ENCODE measurements around the gene ANGPTL2. TPM values are rescaled to one million over a fixed set of nuclear protein-coding genes. Genes with fewer than 3 reads are reported as not detected.
A peak's percentile ranks its signal among the peaks of the same experiment; 100 is the strongest.

Gene ANGPTL2
- polyA plus RNA-seq, 3 donors, result 9.6 to 11.1 (median 9.7) TPM

DNA sequence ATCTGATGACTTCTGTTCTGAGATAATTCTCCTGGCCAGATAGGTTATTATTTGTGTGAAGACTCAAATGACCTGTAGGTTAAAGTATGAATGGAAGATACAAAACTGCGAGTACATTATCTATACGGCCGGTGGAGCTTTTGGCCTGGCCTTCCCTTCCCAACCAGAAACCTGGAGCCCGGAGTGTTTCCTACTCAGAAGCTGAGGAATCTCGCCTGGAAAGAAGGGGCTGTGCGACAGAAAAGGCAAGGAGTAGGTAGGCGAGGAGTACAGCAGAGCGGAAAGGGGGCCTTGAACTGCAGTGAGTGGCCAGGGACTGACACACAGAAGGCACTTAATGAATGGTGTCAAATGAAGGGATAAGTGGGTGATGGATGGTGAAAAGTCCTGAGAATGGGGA lies 34.6 kb downstream of the ANGPTL2 start:
- DNase-seq (ENCODE audit: extremely low read depth in 1 of 11, low read depth in 9 of 11, low spot score in 4 of 11), result no peak

DNA sequence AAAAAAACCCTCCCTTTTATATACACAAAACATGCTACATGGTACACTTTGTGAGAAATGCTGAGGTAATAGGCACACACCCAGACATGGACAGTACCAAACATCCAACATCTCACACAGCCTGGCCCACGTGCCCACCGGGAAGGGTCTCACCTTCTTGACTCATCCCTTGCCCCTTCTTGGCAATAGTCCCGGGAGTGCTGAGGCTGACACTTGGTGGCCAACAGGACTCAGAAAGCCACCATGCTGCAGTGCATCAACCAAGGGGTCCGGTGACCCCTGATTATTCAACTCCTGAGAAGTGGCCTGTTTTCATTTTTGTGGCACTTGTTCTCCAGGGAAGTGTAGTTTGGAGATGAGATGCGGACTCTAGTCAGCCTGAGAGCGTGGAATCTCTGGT lies 35.0 kb downstream of the ANGPTL2 start:
- DNase-seq (ENCODE audit: extremely low read depth in 1 of 11, low read depth in 9 of 11, low spot score in 4 of 11), result no peak

DNA sequence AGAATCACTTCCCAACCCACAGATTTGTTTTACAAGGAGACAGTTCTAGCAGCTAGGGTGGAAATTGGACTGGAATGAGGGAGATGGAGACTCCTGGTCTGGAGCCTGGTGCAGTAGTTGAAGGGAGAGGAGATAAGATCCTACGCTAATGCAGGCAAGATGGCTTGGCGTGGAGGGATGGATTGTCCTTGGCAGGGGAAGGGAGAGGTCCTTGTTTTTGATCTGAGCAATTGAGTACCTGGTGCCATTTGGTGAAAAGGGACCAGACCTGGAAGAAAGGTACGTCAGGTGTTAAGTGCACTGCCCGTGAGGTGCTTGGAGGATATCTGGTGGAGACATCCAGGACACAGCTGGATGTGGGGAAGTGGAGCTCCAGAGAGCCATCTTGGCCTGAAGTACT lies 35.7 kb downstream of the ANGPTL2 start:
- DNase-seq (ENCODE audit: extremely low read depth in 1 of 11, low read depth in 9 of 11, low spot score in 4 of 11), result no peak

DNA sequence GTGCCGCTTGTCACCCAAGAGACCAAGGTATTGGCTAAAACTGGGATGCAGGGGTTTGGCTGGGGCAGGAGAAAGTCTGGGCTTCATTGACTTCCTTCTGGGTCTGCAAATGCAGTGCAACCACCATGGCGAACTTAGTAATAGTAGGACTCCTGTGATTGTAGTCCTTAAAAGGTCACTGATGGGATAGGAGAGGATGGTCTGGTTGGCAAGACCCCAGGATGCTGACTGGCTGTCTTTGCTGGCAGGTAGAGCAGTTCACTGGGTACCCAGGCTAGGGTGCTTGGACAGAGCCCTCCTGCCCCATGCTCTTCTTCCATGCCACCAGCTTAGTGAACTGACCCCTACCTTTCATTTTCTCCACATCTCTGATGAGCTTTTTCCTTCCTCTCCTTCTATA lies 37.2 kb downstream of the ANGPTL2 start:
- no peak for DNase-seq (ENCODE audit: extremely low read depth in 1 of 11, low read depth in 9 of 11, low spot score in 4 of 11)

DNA sequence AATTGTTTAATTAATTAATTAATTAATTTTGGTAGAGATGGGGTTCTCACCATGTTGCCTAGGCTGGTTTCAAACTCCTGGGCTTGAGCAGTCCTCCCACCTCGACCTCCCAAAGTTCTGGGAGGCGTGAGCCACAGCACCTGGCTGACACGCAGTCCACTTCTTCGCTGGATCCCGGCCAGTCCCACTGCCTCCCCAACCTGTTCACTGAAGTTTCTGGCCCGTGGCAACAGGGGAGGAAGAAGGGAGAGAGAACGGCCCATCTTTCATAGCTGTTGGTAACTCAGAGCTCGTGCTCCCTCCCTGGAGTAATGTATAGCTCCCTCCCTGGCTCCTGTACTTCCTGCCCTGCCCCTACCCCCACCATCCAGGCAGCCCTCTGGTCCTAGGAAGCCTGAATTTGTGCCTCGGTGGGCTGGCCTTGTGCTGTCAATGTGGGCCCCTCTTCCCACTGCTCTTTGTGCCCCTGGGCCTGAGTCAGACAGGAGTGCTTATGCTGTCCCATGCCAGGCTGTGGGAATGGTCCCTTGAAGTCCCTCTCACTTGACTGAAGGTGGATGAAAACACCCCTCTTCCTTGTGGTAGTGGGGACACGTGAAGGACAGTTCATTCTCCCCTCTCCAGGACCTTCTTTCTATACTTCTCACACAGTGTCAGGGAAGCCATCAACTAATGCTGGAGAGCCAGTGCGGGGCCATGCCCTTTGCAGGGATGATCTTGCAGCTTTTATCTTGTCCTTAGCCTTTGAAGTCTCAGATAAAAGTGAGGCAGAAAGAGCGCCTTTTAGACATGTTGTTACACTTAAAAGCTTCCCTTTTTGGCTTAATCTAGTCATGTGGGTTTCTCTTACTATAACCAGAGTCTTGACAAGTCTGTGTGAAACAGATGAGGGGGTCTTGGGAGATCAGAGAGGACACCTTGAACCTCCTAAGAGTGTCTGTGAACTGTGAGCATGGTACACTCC lies 38.1 kb downstream of the ANGPTL2 start:
- no peak for DNase-seq (ENCODE audit: extremely low read depth in 1 of 11, low read depth in 9 of 11, low spot score in 4 of 11)

DNA sequence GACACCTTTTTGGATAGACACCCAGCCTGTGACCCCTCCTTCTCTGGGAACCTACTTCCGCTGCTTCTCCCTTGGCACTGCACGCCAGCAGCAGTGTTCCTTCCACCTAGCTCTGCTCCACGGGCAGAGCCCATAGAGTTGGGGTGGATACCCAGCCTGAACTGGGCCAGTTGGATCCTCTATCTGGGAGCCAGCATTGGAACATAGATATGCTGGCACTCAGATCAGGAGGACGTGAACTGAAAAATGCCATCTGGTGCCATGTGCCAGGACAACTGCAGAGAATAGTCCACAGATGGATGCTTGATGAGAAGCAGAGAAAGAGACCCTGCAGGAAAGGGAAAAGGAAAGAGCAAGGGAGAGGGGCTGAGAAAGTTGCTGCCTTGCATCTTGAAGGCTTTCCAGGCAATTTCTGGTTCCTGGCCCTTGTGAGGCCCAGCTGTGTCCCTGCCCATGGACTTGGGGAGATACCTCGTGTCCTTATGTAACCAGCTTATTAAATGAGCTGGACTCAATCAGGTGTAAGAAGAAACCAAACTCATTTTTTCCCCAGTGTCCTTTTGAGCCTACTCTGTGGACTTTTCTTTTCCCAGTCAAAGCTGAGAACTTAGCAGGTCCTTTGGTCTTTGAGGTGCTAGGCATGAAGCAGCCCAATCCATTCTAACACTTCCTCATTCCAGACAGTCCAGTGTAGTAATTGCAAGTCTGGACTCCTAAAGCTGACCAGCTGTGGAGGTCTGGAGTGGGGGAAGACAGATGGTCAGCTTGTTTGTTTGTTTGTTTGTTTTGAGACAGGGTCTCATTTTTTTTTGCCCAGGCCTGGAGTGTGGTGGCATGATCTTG lies 39.1 kb downstream of the ANGPTL2 start:
- DNase-seq (ENCODE audit: extremely low read depth in 1 of 11, low read depth in 9 of 11, low spot score in 4 of 11), result peak in 1 of 11 donors; percentile 12

DNA sequence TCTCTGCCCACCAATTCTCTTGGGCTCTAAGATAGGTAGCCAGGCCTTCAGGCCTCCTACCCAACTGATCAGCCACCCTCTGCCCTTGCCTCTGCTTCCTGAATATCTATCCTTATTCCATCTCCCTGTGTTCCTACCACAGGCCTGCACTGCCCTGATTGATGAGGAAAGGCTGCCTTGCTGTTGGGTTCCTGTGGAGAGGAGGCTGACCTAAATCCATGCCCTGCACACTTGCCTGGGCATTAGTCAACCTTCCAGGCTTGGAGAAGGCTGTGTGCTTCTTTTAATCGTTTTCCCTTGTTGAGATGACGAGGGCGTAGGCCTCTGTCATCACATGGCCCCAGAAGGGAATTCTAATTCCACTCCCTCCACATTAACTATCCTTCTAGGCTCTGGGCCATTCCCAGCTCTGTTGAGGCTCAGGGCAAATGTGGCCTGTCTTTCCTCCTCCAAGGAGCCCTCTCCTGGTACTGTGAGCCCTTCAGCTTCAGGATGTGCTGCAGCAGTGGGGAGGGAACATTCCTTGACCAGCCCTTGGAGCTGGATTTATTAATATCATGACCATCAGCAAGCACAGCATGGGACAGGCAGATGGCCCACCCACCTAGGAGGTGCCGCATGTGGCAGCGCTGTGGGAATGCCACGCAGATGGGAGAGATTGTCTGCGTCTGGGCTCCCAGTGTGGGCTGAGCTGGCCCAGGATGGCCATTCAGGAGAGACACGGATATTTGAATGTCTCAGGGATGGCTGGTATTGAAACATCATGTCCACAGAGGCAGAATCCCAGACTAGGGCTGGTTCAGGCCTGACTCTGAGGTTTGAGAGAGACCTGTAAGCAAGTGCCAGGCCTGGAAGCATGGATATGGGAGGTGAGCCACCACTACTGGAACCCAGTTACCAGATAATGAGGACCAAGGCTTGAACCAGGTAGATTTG lies 40.9 kb downstream of the ANGPTL2 start:
- DNase-seq (ENCODE audit: extremely low read depth in 1 of 11, low read depth in 9 of 11, low spot score in 4 of 11), result no peak

DNA sequence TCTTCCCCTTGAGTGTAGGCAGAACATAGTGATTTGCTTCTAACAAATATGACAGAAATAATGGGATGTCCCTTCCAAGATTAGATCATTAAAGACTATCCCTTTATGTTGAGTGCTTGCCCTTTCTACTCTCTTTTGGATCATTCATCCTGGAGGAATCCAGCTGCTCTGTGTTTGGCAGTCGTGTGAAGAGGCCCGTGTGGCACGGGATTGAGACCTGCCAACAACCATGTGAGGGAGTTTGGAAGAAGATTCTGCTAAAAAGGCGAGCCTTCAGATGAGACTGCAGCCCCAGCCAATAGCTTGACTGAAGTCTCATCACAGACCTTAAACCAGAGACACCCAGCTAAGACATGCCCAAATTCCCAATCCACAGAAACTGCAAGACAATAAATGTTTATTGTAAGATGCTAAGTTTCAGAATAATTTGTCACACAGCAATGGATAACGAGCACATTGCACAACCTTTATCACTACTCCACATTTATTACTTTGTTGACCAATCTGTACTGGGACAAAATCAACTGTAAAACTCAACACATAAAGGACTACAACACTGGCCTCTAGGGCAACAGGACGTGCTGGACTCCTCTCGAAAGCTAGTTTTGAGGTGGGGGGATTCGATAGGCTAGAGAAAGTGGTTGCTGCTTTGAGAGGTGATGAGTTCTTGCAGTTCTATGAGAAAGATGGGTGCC lies 42.8 kb downstream of the ANGPTL2 start:
- no peak for DNase-seq (ENCODE audit: extremely low read depth in 1 of 11, low read depth in 9 of 11, low spot score in 4 of 11)

DNA sequence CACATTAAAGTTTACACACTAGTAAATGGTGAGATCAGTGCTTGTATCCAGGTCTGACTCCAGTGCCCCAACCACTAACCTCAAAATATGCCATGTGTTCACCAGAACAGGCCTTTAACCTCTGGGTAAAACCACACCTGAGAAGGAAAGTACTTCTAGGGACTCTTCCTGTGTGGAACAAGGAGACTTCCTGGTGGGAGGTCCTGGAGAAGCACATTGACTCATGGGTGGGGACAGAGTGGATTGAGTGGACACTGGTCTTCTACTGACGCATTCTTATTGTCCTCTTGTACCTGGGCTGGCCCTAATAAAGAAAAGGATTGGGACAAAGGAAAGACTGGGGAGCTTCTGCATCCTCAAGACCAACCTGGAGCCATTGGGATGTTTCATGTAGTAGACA lies 43.4 kb downstream of the ANGPTL2 start:
- no peak for DNase-seq (ENCODE audit: extremely low read depth in 1 of 11, low read depth in 9 of 11, low spot score in 4 of 11)

DNA sequence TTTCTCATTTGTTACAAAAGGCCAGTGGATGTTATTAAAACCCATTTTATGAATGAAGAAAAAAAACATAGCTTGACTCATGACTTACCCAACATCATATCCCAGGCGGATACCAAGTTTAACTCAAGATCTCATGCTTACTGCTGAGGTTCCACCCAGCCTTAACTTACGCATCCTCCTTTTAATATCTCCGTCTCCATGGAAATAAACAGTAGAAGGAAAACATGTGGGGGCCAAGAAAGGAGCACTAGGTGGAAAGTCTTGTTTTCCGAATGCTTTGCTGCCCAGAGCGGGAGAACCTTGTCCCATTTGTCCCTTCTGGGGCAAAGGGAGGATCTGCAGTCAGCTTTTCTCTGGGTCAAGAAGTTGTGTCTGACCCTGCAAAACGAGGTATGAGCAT lies 44.1 kb downstream of the ANGPTL2 start:
- no peak for DNase-seq (ENCODE audit: extremely low read depth in 1 of 11, low read depth in 9 of 11, low spot score in 4 of 11)

DNA sequence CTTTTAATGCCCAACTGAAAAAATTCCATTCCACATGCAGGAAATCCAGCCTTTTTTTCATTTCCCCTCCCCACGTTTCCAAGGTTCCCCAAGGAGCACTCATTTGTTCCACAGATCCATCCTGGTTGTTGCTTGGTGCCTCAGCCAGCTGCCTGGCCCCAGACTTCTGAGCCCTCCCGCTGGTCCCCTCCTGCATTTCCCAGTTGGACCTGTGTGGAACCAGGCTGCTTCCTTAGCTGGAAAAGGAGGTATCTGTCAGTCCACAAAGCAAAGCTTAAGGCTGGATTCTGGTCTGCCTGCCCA lies 44.8 kb downstream of the ANGPTL2 start:
- DNase-seq (ENCODE audit: extremely low read depth in 1 of 11, low read depth in 9 of 11, low spot score in 4 of 11), result no peak

DNA sequence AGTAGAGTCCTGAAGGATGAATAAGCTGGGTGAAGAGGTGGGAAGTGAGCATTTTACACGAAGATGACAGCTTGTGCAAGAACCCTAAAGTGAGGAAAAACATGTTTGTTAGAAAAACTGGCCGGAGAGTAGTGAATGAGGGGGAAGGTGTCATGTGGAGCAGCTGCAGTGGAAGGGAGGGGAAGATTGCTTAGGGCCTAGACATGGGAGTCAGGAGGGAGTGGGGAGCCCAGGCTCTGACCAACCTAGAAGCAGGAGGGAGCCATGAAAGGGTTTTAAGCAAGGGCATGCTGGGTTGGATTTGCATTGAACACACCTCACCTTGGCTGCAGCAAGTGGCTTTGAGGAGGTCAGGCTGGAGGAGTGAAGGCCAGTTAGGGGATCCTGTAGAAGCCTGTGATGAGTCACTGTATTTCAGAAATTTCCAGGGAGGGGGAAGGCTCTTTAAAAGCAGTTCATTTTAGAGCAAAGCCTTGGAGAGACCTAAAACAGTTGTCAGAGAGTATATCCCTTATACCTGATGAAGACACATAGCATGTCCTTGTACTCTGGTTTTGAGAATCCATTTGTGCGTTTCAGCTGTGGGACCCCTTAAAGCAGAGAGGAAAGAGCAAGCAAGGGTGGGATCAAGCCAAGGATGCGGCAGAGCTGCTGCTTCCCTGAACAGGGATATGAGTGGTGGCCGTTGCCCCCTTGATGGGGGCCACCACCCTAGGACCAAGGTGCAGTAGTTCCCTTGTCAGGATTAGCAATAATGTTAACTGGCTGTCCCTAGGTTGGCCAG lies 45.4 kb downstream of the ANGPTL2 start:
- DNase-seq (ENCODE audit: extremely low read depth in 1 of 11, low read depth in 9 of 11, low spot score in 4 of 11), result no peak

DNA sequence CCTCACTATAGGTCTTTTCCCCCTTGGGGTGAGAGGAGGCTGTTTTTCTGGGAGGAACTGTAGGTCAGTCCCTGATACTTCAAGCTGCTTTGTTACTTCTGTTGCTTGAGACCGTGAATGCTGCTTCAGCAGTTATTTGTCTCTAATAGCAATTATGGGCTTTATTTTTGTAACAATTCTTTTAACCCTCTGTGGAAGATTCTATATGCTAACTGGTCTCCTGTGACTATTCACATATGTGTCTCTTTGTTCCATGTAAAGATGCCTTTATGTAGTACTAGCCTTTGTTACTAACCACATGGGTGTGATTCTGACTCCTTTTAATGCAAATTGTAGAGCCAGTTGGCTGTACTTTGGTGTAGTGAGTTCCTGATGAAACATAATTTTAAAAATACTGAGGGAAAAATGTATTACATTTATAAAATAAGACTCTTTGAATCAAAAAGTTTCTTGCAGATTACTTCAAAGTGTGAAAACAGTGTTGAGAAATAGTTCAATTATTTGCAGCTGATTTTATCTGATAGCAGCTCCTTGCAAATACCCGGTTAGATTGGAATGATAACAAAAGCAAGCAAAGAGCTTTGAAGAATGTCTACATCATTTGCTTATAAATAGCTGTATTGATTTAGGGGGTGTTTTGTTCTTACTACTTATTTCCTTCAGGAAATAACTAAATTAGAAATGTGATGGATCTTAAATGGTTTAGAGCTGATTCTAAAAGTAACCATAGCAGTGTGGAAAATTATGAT lies 46.6 kb downstream of the ANGPTL2 start:
- DNase-seq (ENCODE audit: extremely low read depth in 1 of 11, low read depth in 9 of 11, low spot score in 4 of 11), result no peak

DNA sequence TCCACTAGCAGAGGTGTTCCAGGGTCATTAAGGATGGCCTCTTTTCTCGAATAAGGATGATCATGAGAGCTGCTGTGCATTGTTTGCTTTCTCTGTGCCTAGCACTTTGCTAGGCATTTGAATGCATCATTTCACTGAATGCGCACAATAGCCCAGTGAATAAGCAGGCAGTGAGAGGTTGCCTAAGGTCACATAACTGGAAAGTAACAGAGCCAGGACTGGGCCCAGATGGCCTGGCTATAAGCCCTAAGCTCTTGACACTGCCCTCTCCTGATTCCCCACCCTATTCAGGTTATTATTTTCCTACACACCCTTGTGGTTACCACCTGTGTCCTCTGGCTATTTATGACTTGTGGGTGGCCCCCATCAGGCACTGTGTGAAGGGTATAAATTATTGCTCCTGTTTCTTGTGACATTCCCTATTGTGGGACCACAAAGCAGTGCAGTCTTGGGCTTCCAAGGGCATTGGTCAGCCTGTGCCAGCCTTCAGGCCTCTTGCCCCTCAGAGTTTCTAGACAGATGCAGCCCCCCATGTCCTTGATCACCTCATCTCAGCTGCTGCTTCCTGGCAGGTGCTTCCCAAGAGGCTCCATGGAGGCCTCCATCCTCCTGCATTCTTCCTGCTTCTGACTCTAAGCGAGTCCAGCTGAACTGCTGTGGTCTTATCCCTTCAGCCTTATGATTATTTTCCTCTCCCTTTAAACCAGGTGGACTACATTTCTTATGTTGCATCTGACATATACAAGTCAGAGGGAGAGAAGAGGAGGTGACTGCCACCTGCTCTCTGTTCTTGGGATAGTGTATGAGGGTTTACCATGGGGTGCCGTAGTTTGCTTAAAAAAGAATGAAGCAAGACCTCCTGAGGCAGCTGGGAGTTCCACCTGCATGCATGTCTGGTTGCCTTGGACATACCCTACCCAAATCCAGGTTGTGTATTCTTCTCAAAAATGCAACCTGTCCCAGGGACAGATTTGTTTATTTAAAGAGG lies 47.6 kb downstream of the ANGPTL2 start:
- DNase-seq (ENCODE audit: extremely low read depth in 1 of 11, low read depth in 9 of 11, low spot score in 4 of 11), result no peak

DNA sequence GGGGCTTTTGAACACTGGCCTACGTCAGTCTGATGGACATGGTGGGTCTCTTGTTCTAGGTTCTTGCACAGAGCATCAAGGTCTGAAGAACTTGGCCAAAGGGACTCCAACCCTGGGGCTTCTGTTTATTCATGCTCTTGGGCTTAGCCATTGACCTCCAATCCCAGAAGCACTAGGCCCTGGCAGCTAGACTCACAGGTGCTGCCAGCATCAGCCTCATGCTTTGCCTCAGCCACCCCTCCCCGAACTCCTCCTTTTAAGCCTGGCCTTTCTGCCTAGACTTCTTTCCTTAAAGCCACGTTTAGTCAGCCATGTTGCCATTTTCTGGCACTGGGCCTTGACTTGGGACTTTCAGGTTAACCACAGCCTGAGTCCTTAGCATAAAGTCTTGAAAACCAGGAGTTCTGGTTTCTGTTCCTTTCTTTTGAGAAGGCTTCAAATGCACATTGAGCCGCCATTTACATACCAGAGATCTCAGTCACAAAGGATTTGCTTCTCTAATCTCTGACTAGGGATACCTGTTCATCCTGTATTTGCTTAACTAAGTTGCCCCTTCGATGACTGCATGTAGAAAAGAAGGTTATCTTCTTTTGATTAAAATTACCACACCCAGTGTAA lies 54.7 kb downstream of the ANGPTL2 start:
- no peak for DNase-seq (ENCODE audit: extremely low read depth in 1 of 11, low read depth in 9 of 11, low spot score in 4 of 11)

DNA sequence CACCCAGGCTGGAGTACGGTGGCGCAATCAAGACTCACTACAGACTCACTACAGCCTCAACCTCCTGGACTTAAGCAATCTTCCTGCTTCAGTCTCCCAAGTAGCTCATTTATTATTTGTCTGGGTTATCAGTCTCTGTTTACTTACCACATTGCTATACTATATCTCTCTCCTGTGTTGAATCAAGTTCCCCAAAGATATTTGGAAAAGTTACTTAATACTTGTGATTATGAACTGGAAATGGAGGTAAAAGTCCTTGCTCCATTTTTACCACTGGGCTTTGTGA lies 55.6 kb downstream of the ANGPTL2 start:
- DNase-seq (ENCODE audit: extremely low read depth in 1 of 11, low read depth in 9 of 11, low spot score in 4 of 11), result no peak

All from renal cortex interstitium (tissue), 11 donors.